Embryonic facial prominence (tissue), 1 donor: ENCODE measurements around the gene RRP9.
"Not testable (repeated sequence)": the region's sequence is repeated elsewhere in the genome, so short reads cannot be mapped to it uniquely, and the experiment has no call there.

Source experiments
- DNase-seq: peaks from one replicate; pipeline ENCODE4 v3.0.0-alpha.2; 2016; ENCODE audit errors: extremely low spot score

RRP9 gene

DNA sequence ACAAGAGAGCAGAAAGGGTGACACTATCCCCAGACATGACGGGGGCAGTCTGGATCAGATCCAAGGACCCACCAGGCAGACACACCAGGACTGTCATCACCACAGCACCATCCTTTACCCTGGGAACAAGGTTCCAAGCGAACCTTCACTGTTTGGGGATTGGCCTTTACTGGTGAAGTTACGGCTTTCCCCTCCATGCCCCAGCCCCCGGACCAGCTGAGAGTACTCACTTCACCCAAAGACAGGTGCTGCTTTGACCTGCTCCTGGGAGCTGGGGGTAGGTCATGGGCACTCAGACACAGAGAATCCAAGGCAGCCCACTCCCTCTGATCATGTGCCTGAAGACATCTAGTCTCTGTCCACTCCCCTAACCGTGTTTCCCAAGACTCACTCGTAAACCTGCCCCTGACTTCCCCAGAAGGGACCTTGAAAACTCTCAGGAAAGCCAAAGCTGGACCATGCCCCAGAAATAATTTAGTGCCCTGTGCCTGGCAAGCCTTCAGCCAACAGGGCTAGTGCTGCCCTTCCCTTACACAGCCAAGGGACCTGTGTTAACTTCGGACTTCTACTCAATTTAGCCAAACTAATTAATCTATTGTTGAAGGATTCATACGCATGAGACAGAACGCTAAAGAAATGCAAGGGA is 2.8 kb downstream of the RRP9 start:
- DNase-seq: no peak

DNA sequence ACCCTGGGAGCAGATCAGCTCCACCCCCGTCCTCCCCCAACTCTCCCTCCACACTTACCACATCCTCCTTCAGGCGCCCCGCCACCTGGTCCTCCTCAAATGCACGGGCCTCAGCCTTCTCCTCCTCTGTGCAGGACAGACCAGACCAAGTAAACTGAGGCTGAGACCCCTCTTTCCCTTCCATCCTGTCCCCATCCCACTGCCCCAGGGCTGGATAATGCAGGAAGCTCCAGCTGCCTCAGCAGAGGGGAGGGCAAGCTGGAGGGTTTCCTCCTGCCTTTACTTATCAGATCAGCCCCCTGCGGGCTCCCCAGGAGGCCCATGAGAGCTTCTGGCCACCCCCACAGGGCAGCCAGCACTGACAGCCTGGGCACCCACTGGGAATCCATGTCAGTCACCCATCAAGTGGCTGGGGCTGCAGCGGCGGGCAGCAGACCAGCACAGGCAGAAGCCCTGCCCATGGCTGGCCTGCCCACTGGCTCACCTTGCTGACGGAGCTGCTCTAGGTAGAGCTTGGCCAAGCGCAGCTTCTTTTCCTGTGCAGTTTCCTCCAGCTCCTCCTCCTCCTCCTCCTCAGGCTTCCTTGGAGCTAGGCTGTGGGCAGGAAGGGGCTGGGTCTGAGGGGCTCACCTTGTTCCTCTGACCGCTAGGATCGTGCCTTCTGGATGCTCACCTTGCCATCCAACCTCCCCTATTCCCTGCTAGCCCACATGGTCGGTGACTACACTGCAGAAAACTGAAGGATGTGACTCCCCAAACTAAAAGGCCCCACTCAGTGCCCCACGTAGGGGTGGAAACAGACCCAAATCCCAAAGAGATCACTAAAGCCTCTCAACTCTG is 3.9 kb downstream of the RRP9 start:
- no peak for DNase-seq

DNA sequence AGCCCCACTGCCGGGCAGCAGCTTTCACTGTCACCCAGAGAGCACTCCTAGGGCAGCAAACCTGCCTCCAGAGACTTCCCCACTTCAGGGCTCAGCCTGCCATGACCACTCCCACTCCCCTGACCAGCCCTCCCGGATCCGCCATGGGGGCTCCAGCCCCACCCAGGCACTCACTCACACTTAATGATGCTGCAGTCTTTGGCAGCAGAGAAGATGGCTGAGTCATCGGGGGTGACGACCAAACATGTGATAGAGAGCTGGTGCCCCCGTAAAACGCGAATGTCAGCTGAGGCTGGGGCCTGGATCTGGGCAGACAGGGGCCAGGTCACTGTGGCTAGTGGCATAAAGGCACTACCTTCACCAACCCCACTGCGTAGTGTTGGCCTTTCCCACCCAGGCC is 4.7 kb downstream of the RRP9 start:
- DNase-seq: no peak

DNA sequence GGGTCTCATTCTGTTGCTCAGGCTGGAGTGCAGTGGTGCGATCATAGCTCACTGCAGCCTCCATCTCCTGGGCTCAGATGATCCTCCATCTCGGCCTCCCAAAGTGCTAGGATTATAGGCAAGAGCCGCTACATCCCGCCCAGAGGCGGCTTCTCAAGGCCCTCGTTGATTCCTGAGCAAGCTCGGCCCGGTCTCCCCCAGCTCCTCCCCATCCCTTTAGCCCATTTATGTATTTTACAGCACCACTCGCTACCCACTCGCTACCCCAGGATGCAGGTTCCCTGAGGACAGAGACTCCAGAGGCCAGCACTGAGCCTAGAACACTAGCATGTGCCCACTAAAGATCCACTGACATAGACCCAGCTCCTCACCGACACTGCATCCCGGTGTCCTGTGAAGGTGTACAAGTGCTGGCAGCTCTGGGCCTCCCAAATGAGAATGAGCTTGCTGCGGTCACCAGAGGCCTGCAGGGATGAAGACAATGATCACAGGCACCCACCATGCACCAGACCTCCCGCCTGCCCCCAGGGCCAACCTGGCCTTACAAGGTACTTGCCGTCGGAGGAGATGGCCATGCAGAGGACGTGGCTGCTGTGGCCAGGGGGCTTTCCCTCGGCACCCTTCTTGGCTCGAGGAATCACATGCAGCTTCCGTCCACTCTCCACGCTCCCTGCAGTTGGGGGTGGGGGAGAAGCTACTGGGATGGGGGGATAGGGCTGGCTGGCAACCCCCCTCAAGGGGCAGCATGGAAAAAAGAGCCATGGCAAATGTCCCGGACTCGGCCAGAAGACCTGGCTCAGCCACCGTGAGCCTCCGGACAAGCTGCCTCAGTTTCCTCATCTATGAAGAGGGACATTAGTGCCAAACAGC is 5.6 kb downstream of the RRP9 start:
- no peak for DNase-seq

DNA sequence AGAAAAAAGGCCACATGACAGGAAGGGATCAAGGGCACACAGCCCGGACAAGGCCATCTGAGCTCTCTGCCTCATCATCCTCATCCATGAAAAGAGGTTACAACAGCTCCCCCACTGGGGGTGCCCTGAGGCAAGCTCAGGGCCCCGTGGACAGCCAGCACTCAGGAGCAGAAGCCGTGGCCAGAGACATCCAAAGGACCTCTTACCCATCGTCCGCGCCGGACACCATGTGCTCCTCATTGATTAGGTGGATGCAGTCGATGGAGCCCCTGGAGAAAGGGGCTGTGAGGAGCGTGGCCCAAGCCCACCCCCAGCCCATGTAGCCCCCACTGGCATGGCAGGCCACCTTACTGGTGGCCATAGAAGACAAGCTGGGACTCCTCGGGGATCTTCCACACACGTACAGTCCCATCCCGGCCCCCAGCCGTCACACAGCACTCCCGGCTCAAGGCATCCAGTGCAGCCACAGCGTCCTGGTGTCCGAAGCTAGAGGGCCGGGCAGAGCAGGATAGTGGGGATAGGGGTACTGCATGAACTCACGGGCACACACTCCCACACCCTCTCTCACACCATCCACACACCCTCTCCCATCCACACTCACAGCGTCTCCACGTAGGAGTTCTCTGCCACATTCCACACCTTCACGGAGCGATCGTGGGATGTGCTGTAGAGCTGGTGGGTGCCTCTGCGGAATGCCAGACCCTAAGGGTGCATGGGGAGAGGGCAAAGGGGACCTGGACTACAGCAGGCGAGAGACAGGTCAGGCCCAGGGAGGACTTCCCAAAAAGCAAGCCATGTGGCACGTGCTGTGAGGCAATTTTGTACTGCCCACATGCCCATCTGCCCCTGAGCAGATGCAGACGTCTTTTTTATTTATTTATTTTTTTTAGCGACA is 6.5 kb downstream of the RRP9 start:
- DNase-seq: no peak

DNA sequence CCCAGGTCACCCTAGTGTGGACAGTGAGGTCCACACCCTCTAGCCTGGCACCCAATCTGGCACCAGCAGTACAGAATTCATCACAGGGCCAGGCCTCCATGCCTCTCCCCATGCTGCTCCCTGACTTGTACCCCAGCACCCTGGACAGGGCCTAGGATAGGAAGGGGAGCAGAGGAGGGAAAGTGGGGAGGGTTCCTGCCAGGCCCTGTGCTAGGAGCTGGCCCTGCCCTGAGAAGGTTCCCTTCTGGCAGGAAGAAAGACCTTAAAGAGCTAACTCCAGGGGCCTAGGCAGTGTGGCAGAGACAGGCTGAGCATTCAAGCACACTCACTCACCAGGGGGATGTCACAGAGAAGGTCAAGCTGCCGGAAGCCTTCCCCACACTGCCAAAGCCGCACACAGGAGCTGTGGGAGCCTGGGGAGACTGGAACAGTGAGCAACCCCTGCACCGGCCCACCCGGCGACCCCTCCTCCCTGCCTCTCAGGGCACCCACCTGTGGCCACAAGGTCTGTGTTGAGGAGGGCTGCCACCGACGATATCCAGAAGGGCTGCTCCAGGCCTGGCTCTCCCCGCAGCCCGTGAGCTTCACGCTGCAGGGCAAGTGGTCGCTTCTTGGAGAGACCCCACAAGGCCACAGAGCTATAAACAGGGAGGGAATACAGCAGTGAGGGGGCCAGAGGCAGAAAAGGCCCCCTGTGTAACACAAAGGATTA is 7.4 kb downstream of the RRP9 start:
- DNase-seq: no peak

DNA sequence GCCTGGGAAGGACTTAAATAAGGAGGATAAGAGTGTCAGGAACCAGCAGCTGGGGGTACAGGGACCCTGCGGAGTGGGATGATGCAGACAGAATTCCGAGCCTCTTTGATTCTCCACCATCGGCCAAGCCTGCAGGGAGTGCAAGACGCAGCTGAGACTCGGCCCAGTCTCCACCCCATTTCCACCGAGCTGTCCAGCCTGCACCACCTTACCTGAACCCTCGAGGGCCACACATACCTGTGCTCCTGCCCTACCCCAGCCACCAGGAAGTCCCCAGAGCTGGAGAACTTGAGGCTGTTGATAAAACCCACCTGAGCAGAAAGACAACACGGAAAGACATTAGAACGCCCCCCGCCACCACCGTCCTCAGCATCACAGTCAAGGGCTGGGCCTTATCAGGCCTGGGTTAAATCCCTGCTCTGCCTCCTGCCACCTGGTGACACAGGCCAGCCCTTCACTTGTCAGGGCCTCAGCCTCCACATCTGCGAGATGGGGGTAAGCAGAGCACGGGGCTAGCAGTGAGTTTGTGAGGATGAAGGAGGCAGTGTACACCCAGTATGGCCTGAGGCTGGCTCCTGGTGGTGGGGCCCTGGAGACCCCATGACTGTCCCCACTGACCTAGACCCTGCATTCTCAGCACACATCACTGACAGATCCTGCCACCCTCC is 8.1 kb downstream of the RRP9 start:
- no peak for DNase-seq

DNA sequence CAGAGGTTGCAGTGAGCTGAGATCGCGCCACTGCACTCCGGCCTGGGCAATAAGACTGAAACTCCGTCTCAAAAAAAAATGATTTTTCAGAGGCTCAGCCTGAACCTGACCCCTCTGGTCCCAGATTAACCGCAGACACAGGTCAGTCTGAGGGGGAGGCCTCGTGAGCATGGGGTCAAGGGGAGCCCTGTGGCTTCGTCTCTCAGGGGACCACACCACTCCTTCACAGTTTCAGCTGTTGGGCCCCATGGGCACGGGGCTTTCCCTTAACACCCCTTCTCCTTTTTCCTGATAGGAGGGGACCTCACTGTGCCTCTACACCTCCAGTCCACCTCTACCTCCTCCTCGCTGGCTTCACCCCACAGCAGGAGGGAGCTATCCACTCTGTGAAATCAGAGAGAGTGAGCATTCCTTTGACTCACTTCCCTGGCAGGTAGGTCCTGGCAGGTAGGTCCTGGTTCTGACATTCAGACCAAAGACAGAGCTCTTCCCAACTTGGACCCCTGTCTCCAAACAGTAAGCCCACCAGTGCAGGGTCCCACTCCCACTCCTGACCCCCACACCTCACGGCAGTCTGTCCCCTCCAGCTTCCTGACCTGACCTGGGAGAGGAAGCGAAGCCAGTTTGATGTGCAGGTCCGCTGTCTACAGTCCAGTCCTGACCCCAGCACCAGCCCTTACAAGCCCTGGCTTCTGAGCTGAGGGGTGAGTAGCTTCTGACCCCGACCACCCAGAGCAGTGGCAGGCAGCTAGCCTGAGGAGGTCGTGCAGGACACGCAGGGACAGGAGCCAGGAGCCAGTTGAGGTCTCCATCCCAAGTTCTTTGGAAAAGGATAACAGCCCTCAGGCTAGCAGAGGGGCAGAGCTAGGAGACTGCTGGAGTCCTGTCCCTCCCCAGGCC is 9.0 kb downstream of the RRP9 start:
- DNase-seq: no peak

DNA sequence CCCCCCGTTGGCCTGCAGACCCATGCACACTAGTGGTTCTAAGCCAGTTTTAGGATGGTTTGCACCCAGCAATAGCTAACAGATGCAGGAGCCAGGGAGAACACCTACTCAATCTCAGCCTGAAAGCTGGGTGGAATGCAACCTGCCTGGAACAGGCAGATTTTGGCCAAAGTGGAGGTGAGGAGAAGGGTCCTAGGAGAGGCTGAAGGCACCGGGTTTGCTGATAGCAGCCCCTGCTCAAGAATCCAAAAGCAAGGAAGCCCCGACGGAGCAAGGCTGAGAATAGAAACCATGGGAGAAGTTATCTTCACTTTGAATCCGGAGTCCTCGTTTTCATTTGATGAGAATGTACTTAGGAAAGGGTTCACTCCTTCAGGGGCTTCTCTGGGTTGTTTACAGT is 9.9 kb downstream of the RRP9 start:
- no peak for DNase-seq

DNA sequence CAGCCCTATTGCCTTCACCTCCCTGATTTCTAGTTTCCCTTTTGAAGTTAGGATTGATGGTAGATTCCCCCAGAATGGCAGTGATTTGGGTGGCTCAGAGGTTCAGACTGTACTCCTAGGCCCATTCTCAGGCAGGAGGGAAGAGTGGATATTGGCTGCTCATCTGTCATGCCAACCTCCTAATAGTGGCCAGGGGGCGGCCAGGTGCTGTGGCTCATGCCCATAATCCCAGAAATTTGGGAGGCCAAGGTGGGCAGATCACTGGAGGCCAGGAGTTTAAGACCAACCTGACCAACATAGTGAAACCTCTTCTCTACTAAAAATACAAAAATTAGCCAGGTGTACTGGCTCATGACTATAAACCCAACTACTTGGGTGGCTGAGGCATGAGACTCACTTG is 11.3 kb downstream of the RRP9 start:
- DNase-seq: no peak

DNA sequence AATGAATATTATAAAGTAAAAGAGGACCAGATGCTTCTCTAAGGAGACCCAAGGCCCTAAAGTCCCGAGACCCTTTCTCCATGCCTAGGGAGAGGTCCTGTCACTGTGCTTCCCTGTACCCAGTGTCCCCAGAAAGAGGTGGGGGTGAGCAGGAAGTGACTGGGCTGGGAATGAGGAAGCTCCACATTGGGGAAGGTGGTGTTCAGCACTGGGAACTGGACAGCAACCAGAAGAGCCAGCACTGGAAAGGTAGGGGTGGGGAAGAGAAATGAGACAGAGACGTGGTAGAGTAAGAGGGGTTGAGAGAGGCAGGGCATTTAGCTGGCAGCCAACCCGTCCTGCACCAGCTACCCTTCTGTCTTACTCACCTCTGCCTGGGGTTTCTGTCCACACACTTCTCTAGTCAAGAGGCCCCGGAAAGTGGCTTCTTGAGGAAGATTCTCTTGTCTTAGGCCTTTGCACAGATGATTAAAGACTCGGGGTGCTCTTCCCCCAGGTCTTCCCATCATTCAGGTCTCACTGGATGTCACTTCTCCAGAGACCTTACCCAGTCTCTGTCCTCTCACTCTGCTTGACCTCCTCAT is 12.2 kb downstream of the RRP9 start:
- DNase-seq: no peak

DNA sequence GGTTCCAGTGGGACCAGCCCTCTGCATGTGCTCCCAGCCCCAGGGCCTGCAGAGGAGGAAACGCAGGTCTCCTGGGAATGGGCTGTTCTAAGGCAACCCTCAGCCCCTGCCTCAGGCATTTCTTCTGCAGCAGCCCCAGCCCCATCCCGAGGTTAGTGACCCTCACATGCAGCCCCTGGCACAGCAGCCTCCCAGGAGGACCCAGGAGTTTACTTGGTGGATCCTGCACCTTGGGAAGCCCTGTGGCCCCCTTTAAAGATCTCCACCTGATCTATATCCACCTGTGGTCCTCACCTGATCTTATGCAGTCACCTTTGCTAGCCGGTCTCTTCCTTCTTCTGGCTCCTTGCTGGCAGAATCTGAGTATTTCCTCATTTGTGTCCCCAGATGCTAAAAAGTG is 12.7 kb downstream of the RRP9 start:
- DNase-seq: not testable (repeated sequence)

DNA sequence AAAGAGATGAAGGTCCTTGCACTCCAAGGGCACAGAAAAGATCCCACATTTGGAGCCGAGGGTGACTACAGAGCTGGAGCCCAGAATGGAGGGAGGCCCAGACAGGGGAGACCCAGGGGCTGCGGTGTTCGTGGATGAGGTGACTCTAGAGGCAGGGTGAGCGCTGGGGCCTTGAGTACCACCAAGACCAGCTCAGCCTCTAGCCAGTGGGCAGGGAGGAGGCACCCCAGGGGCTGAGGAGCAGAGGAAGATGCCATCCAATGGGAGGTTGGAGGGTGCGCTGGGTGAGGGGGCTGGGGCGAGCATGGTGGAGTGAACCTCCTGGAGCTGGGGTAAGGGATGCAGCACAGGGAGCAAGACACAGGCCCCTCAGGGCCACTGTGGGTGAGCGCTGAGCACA is 13.3 kb downstream of the RRP9 start:
- DNase-seq: no peak

DNA sequence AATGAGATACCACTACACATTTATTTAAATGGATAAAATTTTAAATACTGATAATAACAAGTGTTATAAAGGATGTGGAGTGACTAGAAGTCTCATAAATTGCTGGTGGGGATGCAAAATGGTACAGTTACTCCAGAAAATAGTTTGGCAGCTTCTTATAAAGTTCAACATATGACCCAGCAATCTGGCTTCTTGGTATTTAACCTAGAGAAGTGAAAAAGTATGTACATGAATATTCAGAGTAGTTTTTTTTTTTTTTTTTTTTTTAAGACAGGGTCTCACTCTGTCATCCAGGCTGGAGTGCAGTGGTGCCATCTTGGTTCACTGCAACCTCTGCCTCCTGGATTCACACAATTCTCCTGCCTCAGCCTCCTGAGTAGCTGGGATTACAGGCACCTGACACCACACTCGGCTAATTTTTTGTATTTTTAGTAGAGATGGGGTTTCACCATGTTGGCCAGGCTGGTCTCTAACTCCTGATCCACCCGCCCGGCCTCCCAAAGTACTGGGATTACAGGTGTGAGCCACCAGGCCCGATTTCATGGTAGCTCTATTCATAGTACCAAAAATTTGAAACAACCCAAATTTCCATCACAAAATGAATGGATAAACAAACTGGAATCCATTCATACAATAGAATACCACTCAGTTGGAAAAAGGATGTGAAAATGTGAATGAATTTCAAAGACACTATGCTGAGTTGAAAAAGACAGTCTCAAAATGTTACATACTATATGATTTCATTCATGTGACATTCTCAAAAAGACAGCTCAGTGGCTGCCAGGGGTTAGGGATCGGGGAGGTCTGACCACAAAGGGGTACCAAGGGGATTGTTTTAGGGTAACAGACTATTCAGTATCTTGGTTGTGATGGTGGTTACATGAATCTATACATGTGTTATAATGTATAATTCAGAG is 14.4 kb downstream of the RRP9 start:
- no peak for DNase-seq

DNA sequence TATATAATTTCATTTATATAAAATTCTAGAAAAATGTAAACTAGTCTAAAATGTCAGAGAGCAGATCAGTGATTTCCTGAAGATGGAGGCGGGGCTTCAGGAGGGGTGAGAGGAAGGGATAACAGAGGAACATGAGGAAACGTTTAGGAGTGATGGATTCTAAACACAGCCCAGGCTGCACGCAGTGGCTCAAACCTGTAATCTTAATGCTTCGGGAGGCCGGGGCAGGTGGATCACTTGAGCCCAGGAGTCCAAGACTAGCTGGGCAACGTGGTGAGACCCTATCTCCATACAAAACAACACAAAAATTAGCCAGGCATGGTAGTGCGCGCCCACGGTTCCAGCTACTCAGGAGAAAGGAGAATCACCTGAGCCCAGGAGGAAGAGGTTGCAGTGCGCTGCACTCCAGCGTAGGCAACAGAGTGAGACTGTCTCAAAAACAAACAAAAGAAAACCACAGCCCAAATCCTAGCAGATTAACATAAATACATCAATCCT is 20.6 kb downstream of the RRP9 start:
- no peak for DNase-seq

DNA sequence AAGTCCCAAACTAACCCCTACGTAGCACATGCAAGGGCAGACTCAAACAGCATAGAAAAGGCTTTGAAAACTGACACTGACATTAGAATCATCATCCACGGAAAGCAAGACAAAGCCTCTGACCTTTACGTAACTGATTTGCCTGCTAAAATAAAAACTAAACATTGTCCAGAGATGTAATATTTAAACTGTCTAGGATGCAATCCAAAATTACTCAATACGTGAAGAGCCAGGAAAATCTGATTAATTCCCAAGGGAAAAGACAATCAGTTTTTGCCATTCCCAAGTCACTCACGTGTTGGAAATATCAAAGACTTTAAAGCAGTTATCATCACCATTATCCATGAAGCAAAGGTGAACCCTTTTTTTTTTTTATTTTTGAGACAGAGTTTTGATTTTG is 25.3 kb downstream of the RRP9 start:
- DNase-seq: no peak

DNA sequence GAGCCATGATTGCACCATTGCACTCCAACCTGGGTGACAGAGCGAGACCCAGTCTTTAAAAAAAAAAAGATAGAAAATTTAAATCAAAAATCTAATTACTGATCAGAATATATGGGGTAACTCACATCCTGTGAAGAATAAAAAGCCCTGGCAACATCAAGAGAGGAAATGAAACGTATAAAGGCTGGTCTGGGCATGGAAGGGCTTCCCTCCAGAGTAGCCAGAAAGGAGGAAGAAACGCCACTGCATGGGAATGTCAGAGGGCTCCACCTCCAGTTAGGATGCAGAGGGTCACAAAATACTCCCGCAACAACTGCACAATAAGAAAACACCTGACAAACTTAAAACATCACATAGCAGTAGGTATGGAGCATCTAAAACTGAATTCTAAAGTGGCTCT is 33.7 kb downstream of the RRP9 start:
- DNase-seq: no peak
